GM23338 (cell line): Measurements from ENCODE around the gene PCSK4. TPM values are rescaled to one million over a fixed set of nuclear protein-coding genes. Genes with fewer than 3 reads are reported as not detected.

Experiments used
- ATAC-seq: fragments of 200-7000 bp; cut with Tn5 transposase; 3 replicates; pipeline ENCODE4 v1.9.1; 2020
- DNase-seq: peaks from one replicate; pipeline ENCODE4 v3.0.0-alpha.2; 2015; ENCODE audit warnings: low spot score
- H2AFZ ChIP-seq: fragments of 200-600 bp; sonication (generic); 2 replicates; pipeline ENCODE4 v1.8.0; 2016; ENCODE audit warnings: antibody characterized with exemption, mild to moderate bottlenecking, moderate library complexity
- H3F3A ChIP-seq: fragments of 200-600 bp; sonication (generic); replicated peaks from 2 replicates; pipeline ENCODE4 v1.8.0; 2017; ENCODE audit warnings: antibody characterized with exemption, mixed run types, low read depth
- H3K27ac ChIP-seq: fragments of 200-600 bp; sonication (generic); 2 replicates; pipeline ENCODE4 v1.6.1; 2016; ENCODE audit warnings: low read depth
- H3K27me3 ChIP-seq: fragments of 200-600 bp; sonication (generic); 2 replicates; pipeline ENCODE4 v1.8.0; 2016; ENCODE audit warnings: mild to moderate bottlenecking, mixed run types, moderate library complexity; ENCODE audit not compliant: insufficient read depth
- H3K36me3 ChIP-seq: fragments of 200-600 bp; sonication (generic); 2 replicates; pipeline ENCODE4 v1.8.0; 2016; ENCODE audit warnings: mild to moderate bottlenecking; ENCODE audit not compliant: insufficient read depth
- H3K4me1 ChIP-seq: fragments of 200-600 bp; sonication (generic); 2 replicates; pipeline ENCODE4 v1.8.0; 2016; ENCODE audit warnings: mild to moderate bottlenecking, moderate library complexity; ENCODE audit not compliant: insufficient read depth
- H3K4me2 ChIP-seq: fragments of 200-600 bp; sonication (generic); 2 replicates; pipeline ENCODE4 v1.7.1; 2017; ENCODE audit warnings: mixed run types
- H3K4me3 ChIP-seq: fragments of 200-600 bp; sonication (generic); 2 replicates; pipeline ENCODE4 v1.6.1; 2016; ENCODE audit warnings: mixed run types
- H3K79me2 ChIP-seq: fragments of 200-600 bp; sonication (generic); replicated peaks from 2 replicates; pipeline ENCODE4 v1.8.0; 2017; ENCODE audit warnings: mild to moderate bottlenecking; ENCODE audit not compliant: insufficient read depth
- H3K9me2 ChIP-seq: fragments of 200-600 bp; sonication (generic); 2 replicates; pipeline ENCODE4 v1.8.0; 2017; ENCODE audit not compliant: insufficient read depth
- H4K20me1 ChIP-seq: fragments of 200-600 bp; sonication (generic); replicated peaks from 2 replicates; pipeline ENCODE4 v1.8.0; 2017; ENCODE audit warnings: mild to moderate bottlenecking; ENCODE audit not compliant: insufficient read depth
- H3K27ac Mint-ChIP-seq: 2 replicates; pipeline ENCODE4 v1.8.0; 2020; ENCODE audit warnings: inconsistent platforms, mild to moderate bottlenecking, moderate library complexity, mixed read lengths
- H3K27me3 Mint-ChIP-seq: 3 replicates; pipeline ENCODE4 v1.8.0; 2022; ENCODE audit warnings: low read depth, mild to moderate bottlenecking, moderate library complexity, mixed read lengths, inconsistent platforms; ENCODE audit not compliant: insufficient read depth, poor library complexity
- H3K36me3 Mint-ChIP-seq: 3 replicates; pipeline ENCODE4 v1.8.0; 2021; ENCODE audit warnings: low read depth, mild to moderate bottlenecking, inconsistent platforms, moderate library complexity, mixed read lengths
- H3K4me1 Mint-ChIP-seq: 3 replicates; pipeline ENCODE4 v1.8.0; 2020; ENCODE audit warnings: mild to moderate bottlenecking, inconsistent platforms, mixed read lengths
- H3K4me3 Mint-ChIP-seq: 3 replicates; pipeline ENCODE4 v1.8.0; 2021; ENCODE audit warnings: moderate library complexity, mild to moderate bottlenecking, inconsistent platforms, mixed read lengths
- H3K9me3 Mint-ChIP-seq: 3 replicates; pipeline ENCODE4 v1.8.0; 2020; ENCODE audit warnings: moderate library complexity, mild to moderate bottlenecking, inconsistent platforms, mixed read lengths
- CREB1 ChIP-seq: fragments of 250-450 bp; sonication (Bioruptor Pico); IDR thresholded peaks from 2 replicates; pipeline ENCODE4 v1.5.0; 2020; ENCODE audit warnings: low read depth, mild to moderate bottlenecking, moderate library complexity
- CTCF ChIP-seq, 2 experiments: fragments of 200-600 bp in 1 of 2; sonication (generic) in 1 of 2; conservative IDR thresholded peaks; 2 replicates each; pipeline versions ENCODE4 v1.5.1 to v1.6.1; 2016 to 2017; ENCODE audit warnings: antibody characterized with exemption in 2 of 2, low read depth in 2 of 2, mild to moderate bottlenecking in 2 of 2, moderate library complexity in 1 of 2
- ETS1 ChIP-seq: IDR thresholded peaks from 2 replicates; pipeline ENCODE4 v1.6.1; 2016; ENCODE audit warnings: antibody characterized with exemption
- EZH2 ChIP-seq: fragments of 200-600 bp; sonication (generic); IDR thresholded peaks from one replicate; pipeline ENCODE4 v1.8.0; 2017; ENCODE audit warnings: antibody characterized with exemption, mild to moderate bottlenecking, low read depth; ENCODE audit not compliant: unreplicated experiment
- EZH2phosphoT487 ChIP-seq: fragments of 200-600 bp; sonication (generic); IDR thresholded peaks from one replicate; pipeline ENCODE4 v1.8.1; 2018; ENCODE audit warnings: antibody characterized with exemption; ENCODE audit not compliant: unreplicated experiment
- JUNB ChIP-seq: IDR thresholded peaks from one replicate; pipeline ENCODE4 v1.6.1; 2016; ENCODE audit warnings: antibody characterized with exemption; ENCODE audit not compliant: unreplicated experiment
- NANOG ChIP-seq: IDR thresholded peaks from 2 replicates; pipeline ENCODE4 v1.6.1; 2016; ENCODE audit warnings: antibody characterized with exemption, borderline replicate concordance
- POLR2AphosphoS5 ChIP-seq: IDR thresholded peaks from 2 replicates; pipeline ENCODE4 v1.6.1; 2016; ENCODE audit warnings: antibody characterized with exemption, low read depth
- REST ChIP-seq: IDR thresholded peaks from one replicate; pipeline ENCODE4 v1.6.1; 2018; ENCODE audit warnings: antibody characterized with exemption; ENCODE audit not compliant: unreplicated experiment
- STAT1 ChIP-seq: IDR thresholded peaks from one replicate; pipeline ENCODE4 v1.6.1; 2016; ENCODE audit warnings: antibody characterized with exemption; ENCODE audit not compliant: unreplicated experiment
- ZNF114 ChIP-seq: fragments of 250-450 bp; sonication (Bioruptor Pico); IDR thresholded peaks from 2 replicates; pipeline ENCODE4 v1.5.0; 2020; ENCODE audit warnings: mild to moderate bottlenecking, moderate library complexity
- ZNF331 ChIP-seq: fragments of 250-450 bp; sonication (Bioruptor Pico); IDR thresholded peaks from 2 replicates; pipeline ENCODE4 v1.5.0; 2020; ENCODE audit warnings: low read depth, mild to moderate bottlenecking, moderate library complexity
- ZNF462 ChIP-seq: fragments of 250-450 bp; sonication (Bioruptor Pico); IDR thresholded peaks from 2 replicates; pipeline ENCODE4 v1.5.0; 2020; ENCODE audit warnings: mild to moderate bottlenecking, moderate library complexity
- polyA plus RNA-seq: library from polyadenylated mRNA; unstranded; fragments of >200 nt; fragmentation: Nextera tagmentation; extraction: Ambion mirVana; gene quantifications from 2 replicates; pipeline ENCODE4 v1.2.1, GENCODE V29; 2016
- total RNA-seq: library from RNA; depleted of rRNA; stranded (reverse); fragments of >200 nt; shearing (Covaris generic); gene quantifications from 2 replicates; pipeline ENCODE4 v1.2.3, GENCODE V29; 2014

PCSK4 gene
- total and polyA plus RNA-seq, 2 experiments from 2014 or later, result 3.8 to 15.1 TPM

GRCh38 chr19:1521636-1522035 is 31.5 kb upstream of the PCSK4 start:
- H3K27me3 Mint-ChIP-seq, result peaks cover 41% of the 10 kb centered on the region

More at GRCh38 chr19:1521636-1522035, 31.5 kb upstream of the PCSK4 start:
- Histone ChIP-seq H3K4me2 (no peak overlapping the region), H2AFZ (no peak overlapping the region), H3K4me3 (no peak overlapping the region), H4K20me1 (no peaks in the 10 kb centered on the region; the same call in 1 of the 2 replicates), H3F3A (0 out of 2 replicates have a peak, but pooled peaks cover 4% of the 10 kb centered on the region), H3K4me1 (no peaks in the 10 kb centered on the region), H3K9me2 (no peaks in the 10 kb centered on the region), H3K79me2 (no peaks in the 10 kb centered on the region), H3K27ac (no peak overlapping the region), H3K36me3 (no peaks in the 10 kb centered on the region), H3K27me3 (peaks cover 27% of the 10 kb centered on the region)
- no peak for ATAC-seq
- H3K4me3 Mint-ChIP-seq, result no peak overlapping the region
- TF ChIP-seq ZNF331 (no peak), CREB1 (CRISPR knock-in tag) (no peak), ETS1 (no peak), EZH2phosphoT487 (no peak), CTCF (conservative IDR thresholded peaks at IDR 0.05; ENCODE audit: low read depth in 2 of 2) (no peak), POLR2AphosphoS5 (no peak), ZNF462 (CRISPR knock-in tag) (no peak), ZNF114 (no peak), STAT1 (no peak), EZH2 (no peak), REST (no peak), JUNB (no peak), NANOG (no peak)
- no peak overlapping the region for H3K27ac Mint-ChIP-seq
- peaks cover 4% of the 10 kb centered on the region; the same call in 1 of the 3 replicates for H3K36me3 Mint-ChIP-seq
- no peak for DNase-seq
- H3K9me3 Mint-ChIP-seq, result peaks cover 8% of the 10 kb centered on the region
- peaks cover 6% of the 10 kb centered on the region; the same call in 2 of the 3 replicates for H3K4me1 Mint-ChIP-seq
